Glomerular endothelial cell (primary cell): ENCODE results near the gene SCUBE2. TPM values are rescaled to one million over a fixed set of nuclear protein-coding genes. Genes with fewer than 3 reads are reported as not detected.

Experiments
- DNase-seq: peaks from one replicate; pipeline ENCODE4 v3.0.0-alpha.2; 2011; ENCODE audit warnings: low read depth, low spot score; ENCODE audit errors: extremely low read depth
- total RNA-seq: library from RNA; depleted of rRNA; stranded (reverse); fragments of >200 nt; gene quantifications from 2 replicates; pipeline ENCODE4 v1.2.3, GENCODE V29; 2015

The SCUBE2 gene
- total RNA-seq, 1 donor from 2014 or later, result 0.76 TPM

- DNase-seq, result no peak
Observed at GRCh38 chr11:9076046-9076445, 15.4 kb downstream of the SCUBE2 start.

DNA sequence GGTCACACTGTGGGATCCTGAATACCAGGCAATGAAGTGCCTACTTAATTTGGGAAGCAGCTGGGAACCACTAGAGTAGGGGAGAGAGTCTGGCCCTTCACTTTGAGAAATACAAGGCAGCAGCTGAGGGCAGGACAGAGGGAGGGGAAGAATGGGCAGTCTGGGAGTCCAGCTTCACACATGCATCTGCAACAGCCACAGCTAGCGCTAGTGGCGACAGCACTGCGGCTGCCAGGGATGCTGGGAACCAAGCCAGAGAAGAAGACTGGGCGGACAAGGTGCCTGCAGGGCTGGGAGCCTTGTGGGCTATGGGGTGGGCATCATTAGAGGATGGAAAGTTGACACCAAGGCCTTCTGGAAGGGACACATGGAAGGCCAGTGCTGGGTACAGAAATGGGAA, 15.8 kb downstream of the SCUBE2 start:
- no peak for DNase-seq

GRCh38 chr11:9074338-9075029, 16.9 kb downstream of the SCUBE2 start:
- no peak for DNase-seq

DNA sequence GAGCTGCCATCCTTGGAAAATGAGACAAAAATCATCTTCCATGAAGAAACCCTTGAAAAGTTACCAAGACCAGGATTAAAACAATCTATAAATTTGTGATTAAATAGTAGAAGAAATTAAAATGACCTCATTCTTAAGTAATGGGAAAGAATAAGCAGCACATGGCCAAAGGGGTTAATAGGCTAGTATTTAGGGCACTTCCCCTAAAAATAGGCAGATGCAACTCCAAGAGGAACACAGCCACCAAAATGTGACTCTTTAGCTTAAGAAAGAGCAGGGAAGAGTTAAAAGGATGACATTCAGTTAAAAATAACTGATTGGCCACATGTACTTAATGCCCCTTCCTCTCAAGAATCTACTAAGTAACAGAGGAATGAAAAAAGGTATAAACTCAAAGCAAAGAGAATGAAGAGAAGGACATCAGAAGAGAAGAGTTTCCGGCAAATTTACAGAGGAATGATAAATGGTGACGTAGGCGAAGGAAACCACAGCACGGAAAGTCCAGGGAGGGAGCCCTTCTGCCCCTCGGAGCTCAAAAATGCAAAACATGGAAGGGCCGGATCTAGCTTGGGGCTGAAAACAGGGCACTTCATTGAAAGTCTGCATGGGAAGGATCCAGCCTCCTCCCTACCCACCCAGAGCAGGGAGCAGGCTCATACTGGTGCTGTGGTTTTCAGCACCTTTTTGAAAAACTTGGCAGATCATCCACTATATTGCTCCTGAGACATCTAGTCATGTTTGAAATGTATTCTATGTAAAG, 17.8 kb downstream of the SCUBE2 start:
- DNase-seq, result no peak

DNA sequence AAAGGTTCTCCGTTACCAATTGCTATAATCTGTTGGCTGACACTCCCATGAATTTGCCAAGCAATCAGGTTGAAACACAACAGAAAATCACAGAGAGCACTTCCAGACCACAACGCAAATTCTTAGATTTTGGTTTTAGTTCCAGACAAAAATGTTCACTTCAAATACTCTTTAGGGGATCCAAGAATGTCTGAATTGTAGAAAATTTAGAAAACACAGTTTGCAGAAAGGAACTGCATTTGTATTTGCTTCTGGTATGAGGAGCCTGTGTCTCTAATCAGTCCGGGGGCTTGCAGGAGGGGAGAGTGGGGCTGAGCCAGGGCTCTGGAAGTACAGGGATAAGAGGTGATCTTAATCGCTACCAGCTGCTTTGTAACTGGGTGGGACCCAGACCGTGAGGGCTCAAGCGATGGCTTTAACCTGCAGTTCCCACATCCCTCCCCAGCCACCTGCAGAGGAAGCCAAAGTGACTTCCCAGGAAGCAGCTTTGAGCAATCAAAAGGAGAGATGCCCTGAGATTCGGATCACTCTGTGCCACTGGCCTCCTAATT, 18.7 kb downstream of the SCUBE2 start:
- DNase-seq, result no peak

DNA sequence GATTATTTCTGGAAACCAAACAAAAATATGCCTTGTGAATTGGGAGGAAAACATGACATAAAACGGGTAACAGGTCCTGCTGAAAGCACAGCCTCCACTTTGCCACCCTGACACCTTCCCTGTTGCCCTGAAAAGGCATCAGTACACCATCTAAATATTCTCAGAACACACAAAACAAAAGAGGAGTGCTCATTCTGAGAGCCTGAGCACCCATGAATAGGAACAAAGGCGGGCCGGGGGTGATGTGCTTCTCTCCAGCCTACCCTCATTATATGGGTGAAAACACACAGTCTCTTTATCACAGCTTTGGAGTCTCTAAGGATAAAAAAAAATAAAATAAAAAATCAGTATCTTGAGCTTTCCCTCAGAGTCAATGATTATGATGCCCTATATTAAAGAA, 19.7 kb downstream of the SCUBE2 start:
- DNase-seq, result no peak

DNA sequence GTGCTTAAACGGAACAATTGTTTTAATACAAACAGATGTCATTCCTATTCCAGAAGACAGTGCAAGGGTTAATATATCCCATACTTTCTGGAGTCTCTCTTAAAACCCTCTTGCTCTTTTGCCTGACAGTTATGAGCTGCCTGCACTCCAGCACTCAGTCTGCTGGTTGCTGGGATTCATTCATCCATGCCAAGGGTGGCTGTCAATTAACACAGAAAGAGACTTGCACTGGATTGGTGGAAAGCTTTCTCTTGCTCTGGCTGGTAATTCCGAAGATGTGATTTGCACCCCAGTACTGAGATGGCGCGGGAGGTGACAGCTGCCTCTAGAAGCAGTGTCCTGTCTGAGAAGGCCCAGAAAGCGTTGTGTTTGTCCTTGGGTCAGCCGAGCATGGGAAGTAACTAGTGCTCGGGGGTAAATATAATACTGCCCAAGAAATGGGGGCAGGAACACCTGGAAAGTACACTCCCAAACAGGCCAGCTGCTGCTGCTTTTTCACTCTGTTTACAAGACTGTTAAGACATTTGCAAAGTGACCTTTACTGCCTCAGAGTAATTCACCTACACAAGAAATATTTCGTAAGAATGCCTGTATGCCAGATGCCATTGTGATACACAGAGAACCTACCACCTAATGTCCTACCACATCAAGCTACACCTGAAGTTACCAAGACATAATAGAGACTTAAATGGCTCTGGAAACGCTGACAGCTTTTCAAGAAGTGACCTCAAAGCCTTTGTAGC, 20.5 kb downstream of the SCUBE2 start:
- no peak for DNase-seq

DNA sequence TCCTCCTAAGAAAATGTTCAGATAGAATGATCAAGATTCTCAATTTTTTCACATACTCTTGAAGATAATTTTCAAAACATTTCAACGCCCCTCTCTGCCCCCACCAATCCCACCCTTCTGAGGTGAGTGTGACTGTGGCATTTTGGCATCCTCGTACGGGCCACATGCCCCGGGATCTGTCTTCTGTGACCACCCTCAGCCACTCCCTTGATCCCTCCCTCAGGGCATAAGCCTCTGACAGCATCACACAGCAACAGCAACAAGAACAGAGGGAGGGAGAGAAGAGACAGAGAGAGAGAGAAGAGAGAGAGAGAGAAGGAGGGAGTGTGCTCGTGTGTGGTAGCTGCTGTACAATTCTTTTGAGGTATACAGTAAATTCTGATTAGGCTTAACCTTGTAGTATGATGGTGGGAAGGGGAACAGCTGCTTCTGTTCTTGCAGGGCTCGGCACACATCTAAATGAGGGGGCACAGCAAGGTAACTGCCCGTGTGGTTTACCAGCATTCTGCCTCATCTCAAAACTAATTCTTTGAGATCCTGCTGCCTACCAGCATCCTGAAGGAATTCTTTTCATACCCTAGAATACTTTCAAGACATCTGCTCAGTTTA, 21.4 kb downstream of the SCUBE2 start:
- no peak for DNase-seq

- no peak for DNase-seq
Observed at GRCh38 chr11:9069256-9069655, 22.1 kb downstream of the SCUBE2 start.

DNA sequence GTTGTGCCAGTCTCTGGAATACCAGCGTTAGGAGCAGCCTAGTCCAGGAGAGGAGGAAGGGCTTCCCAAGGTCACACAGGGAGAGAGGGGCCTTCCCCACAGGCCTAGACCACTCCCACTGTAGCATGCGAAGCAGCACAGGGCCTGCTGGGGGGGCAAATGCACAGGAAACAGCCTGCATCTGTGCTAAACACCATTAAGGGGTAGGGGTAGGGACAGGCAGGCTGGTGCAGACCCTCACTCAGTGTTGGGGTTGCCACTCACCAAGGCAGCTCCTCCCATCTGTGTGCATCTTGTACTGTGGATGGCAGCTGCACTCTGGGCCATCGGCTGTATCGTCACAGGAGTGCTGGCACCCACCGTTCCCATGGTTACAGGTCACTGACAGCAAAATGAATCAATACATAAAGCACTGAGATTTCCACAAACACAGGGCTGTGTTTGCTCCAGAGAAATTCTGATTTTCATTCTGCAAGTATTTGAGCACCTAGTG, 24.9 kb downstream of the SCUBE2 start:
- DNase-seq, result no peak

DNA sequence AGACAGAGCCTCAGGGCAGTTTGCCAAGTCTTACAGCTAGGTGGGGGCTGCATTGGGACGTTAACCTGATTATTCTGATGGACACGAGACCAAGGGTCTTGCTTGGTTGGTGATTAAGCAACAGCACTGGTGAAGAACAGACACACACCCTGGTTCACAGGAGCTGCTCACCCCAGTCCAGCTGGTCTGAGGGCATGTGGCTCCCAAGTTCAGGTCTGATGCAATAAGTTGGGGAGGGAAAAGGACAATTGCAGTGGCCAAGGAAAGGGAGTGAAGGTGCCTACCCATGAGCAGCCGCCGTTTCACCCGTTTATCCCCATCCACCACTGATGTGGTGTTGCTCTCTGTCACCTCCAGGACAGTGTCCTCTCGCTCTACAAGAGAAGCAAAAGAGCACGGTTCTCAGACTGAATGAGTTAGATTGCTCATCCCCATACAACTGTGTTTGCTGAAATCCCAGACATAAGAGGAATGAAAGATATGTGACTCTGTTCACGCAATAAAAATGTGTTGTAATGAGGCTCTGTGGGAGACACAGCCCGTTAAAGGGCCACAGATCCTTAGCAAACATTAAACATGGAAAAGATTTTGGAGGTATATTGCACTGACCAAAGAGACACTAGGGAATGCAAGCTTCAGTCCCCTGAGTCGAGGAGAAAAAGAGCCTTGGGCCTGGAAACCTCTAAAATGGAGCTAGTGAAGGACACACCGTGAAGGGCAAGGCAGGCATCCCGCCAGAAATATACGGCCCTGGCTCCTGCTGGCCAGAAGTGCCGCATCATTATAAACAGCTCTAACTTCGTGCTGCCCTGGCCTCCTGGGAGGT, 25.6 kb downstream of the SCUBE2 start:
- DNase-seq, result no peak

DNA sequence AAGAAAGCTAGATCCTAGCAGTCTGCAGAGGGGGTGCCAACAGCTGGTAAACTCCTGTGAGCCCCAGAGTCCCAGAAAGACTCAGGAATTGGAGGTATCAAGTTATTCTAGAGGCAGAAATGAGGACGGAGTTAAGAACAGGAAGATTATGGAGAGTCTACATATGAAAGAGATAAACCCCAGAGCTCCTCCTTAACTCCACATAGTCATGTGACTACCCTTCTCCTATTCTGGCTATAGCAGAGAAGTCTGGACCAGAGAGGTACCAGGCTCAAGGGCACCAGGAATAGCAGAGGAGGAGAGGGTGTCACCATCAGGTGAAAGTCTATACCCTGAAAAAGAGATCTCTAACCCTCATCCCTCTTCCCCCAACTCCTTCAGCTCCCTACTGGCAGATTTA, 29.6 kb downstream of the SCUBE2 start:
- DNase-seq, result no peak

- no peak for DNase-seq
Observed at GRCh38 chr11:9060700-9061111, 30.7 kb downstream of the SCUBE2 start.

DNA sequence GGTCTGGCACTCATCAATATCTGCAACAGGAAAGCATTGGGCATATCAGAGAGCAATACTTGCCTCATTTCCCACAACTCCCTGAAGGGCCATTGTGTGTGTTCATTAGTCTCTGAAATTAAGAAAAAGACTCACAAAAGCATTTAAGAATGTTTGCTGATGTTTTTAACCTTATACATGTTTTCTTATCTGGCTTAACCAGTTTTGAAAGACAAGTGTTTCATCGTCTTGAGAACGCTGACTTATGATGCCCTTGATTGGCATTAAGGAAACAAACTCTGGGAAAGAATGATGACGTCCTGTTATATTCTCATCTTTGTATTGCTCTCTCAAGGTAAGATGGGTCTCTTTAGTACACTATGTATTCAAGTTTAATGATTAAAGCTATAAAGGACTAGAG, 32.0 kb downstream of the SCUBE2 start:
- DNase-seq, result no peak

- no peak for DNase-seq
Observed at GRCh38 chr11:9057888-9058287, 33.5 kb downstream of the SCUBE2 start.

DNA sequence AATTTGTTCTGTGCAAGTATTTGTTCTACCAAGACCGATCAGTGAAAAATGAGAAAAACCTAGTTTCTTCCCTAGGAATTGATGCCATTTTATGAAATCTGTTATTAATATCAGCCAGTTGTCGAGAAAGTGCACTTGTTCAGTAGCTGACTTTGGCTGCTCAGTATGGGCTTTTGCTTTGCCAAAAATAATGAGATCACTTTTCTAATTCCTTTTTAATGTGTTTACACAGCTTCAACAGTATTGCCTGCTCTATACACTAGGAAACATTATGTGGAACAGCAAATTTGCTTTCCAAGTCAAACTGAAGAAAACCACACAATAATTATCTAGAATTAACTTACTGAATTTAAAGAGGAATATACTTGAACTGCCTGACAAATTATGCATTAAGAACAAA, 34.4 kb downstream of the SCUBE2 start:
- DNase-seq, result no peak

DNA sequence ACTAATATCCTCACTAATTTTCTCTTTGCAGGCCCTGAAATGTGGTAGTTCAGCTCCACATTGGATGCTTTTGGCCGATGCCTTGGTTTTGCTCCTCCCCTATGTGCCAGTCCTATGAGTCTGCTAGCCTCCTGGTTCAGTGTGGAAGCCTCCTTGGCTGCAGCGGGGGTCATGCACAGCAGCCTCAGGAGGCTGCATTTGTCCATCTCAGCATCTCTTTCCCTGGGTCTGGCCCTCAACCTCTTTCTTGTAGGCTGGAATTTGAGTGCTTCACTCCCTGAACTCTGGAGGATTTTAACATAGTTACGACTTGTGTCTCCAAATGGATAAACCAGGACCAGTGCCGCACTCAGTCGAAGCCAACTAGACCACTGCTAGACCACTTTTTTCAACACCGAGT, 34.9 kb downstream of the SCUBE2 start:
- no peak for DNase-seq

- no peak for DNase-seq
Observed at GRCh38 chr11:9053316-9054035, 37.9 kb downstream of the SCUBE2 start.

GRCh38 chr11:9052316-9052715, 39.1 kb downstream of the SCUBE2 start:
- no peak for DNase-seq
